Putamen (tissue), 1 donor: Measurements from ENCODE around the gene NUDT3.

Experiments used
- DNase-seq: peaks from one replicate; pipeline ENCODE4 v3.0.0-alpha.2; 2016; ENCODE audit warnings: low spot score

The NUDT3 gene

GRCh38 chr6:34238585-34239499 is 153.6 kb downstream of the NUDT3 start:
- DNase-seq = no peak

GRCh38 chr6:34237722-34238584 is 154.5 kb downstream of the NUDT3 start:
- DNase-seq = no peak

GRCh38 chr6:34237316-34237721 is 155.2 kb downstream of the NUDT3 start:
- no peak for DNase-seq

- DNase-seq = peak; percentile 88
Observed at GRCh38 chr6:34236443-34237315, 155.8 kb downstream of the NUDT3 start, which contains the start of gene HMGA1. Gene HMGA1 (plus strand): TSS chr6:34236873. CDS start chr6:34240781, 3,908 bp downstream.

- DNase-seq = peak; percentile 60
Observed at GRCh38 chr6:34236131-34236442, 156.4 kb downstream of the NUDT3 start.

- no peak for DNase-seq
Observed at GRCh38 chr6:34235307-34236130, 156.9 kb downstream of the NUDT3 start.

- DNase-seq = no peak
Observed at GRCh38 chr6:34234667-34235306, 157.7 kb downstream of the NUDT3 start.

- DNase-seq = no peak
Observed at GRCh38 chr6:34233867-34234266, 158.6 kb downstream of the NUDT3 start.

- DNase-seq = no peak
Observed at GRCh38 chr6:34232901-34233300, 159.6 kb downstream of the NUDT3 start.

- DNase-seq = no peak
Observed at GRCh38 chr6:34231566-34232336, 160.7 kb downstream of the NUDT3 start.

GRCh38 chr6:34230653-34231371 is 161.7 kb downstream of the NUDT3 start:
- no peak for DNase-seq

GRCh38 chr6:34229877-34230276 is 162.6 kb downstream of the NUDT3 start:
- DNase-seq = no peak
